ENCODE measurements around the gene HIRA.

HIRA gene

DNA sequence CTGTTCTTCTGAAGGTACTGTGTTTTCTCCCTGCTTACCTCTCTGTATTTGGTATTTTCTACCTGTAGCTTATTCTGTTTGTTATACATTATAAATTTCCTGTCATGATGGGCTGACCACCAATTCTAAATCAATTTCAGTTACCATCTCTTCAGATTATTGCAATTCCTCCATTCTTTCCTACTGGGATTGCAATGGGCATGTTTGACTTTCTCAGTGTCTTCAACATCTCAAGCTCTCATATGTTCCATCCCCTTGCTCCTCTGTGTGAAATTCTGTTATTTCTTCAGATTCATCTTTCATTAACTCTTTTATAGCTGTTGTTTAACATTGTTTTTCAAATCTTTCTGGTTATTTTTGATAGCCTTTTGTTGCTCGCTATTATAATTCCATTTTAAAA is 31.5 kb upstream of the HIRA start:
- no peaks in the 10 kb centered on the region for H3K4me1 ChIP-seq (ENCODE audit: control insufficient read depth, low read length)
- TF ChIP-seq, protein P1, sequence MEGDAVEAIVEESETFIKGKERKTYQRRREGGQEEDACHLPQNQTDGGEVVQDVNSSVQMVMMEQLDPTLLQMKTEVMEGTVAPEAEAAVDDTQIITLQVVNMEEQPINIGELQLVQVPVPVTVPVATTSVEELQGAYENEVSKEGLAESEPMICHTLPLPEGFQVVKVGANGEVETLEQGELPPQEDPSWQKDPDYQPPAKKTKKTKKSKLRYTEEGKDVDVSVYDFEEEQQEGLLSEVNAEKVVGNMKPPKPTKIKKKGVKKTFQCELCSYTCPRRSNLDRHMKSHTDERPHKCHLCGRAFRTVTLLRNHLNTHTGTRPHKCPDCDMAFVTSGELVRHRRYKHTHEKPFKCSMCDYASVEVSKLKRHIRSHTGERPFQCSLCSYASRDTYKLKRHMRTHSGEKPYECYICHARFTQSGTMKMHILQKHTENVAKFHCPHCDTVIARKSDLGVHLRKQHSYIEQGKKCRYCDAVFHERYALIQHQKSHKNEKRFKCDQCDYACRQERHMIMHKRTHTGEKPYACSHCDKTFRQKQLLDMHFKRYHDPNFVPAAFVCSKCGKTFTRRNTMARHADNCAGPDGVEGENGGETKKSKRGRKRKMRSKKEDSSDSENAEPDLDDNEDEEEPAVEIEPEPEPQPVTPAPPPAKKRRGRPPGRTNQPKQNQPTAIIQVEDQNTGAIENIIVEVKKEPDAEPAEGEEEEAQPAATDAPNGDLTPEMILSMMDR (IDR thresholded peaks at IDR 0.05; ENCODE audit: low read depth, low read length, poor library complexity, severe bottlenecking), result no peak
- TF ChIP-seq EZH2phosphoT487 (IDR thresholded peaks at IDR 0.05; ENCODE audit: borderline replicate concordance, low read length), result no peak
- H3K27ac ChIP-seq (ENCODE audit: low read depth, low read length), result no peak overlapping the region
- H3K27me3 ChIP-seq (ENCODE audit: control insufficient read depth, low read length), result no peaks in the 10 kb centered on the region
- H4K20me1 ChIP-seq (ENCODE audit: control insufficient read depth, insufficient read depth, low read depth, low read length), result no peaks in the 10 kb centered on the region
- H3K36me3 ChIP-seq (ENCODE audit: control insufficient read depth, low read length), result peaks cover 72% of the 10 kb centered on the region
- no peak overlapping the region for H3K4me3 ChIP-seq (ENCODE audit: low read length)
- H3K9me3 ChIP-seq (ENCODE audit: control insufficient read depth, insufficient read depth, low read length), result no peaks in the 10 kb centered on the region
- H3K4me2 ChIP-seq (ENCODE audit: low read length), result no peak overlapping the region
- H3F3A ChIP-seq (ENCODE audit: control insufficient read depth, insufficient read depth), result no peaks in the 10 kb centered on the region
- H3K79me2 ChIP-seq (ENCODE audit: control insufficient read depth, low read length), result no peaks in the 10 kb centered on the region
- H3K9me2 ChIP-seq (replicated peaks; ENCODE audit: control insufficient read depth, low read length), result no peaks in the 10 kb centered on the region

DNA sequence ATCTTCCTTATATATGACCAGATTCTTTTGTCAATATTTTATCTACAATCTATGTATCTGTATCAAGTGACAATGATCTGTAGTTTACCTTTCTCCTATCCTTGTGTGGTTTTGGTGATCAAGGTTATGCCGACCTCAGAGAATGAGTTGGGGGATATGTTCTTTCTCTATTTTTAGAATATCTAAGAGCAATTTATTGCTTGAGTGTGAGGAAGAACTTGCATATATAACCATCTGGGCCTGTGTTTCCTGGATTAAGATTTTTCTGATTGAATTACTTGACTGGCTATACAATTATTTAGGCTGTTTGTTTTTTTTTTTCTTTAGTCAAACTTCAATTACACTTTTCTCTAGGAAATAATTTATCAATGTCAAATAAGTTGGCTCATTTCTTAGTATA is 30.0 kb upstream of the HIRA start:
- H3F3A ChIP-seq (ENCODE audit: control insufficient read depth, insufficient read depth), result no peaks in the 10 kb centered on the region

DNA sequence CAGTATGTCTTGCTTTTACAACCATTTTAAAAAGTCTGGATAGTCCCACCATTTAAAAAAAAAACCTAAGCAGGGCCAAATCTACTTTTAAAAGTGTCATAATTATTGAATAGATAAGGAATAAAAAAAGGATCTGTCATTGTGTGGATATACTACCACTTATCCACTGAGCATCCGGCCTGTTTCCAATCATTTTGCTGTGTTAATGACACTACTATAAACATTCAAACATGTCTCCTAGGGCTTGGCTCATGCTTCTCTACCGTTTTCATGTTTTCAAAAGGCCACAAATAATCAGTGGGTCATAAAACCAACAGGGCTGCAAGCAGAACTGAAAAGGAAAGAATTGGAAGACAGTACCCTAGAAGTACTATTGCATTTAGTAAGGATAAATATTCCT is 28.5 kb upstream of the HIRA start:
- Histone ChIP-seq H3F3A (ENCODE audit: control insufficient read depth, insufficient read depth) (no peaks in the 10 kb centered on the region), H4K20me1 (ENCODE audit: control insufficient read depth, insufficient read depth, low read depth, low read length) (no peaks in the 10 kb centered on the region), H3K4me3 (ENCODE audit: low read length) (no peak overlapping the region), H3K27ac (ENCODE audit: low read depth, low read length) (no peak overlapping the region), H3K27me3 (ENCODE audit: control insufficient read depth, low read length) (no peaks in the 10 kb centered on the region), H3K9me2 (replicated peaks; ENCODE audit: control insufficient read depth, low read length) (no peaks in the 10 kb centered on the region), H3K4me1 (ENCODE audit: control insufficient read depth, low read length) (no peaks in the 10 kb centered on the region), H3K36me3 (ENCODE audit: control insufficient read depth, low read length) (peaks cover 72% of the 10 kb centered on the region), H3K4me2 (ENCODE audit: low read length) (no peak overlapping the region), H3K79me2 (ENCODE audit: control insufficient read depth, low read length) (no peaks in the 10 kb centered on the region), H3K9me3 (ENCODE audit: control insufficient read depth, insufficient read depth, low read length) (no peaks in the 10 kb centered on the region)
- TF ChIP-seq, protein P1 (IDR thresholded peaks at IDR 0.05; ENCODE audit: low read depth, low read length, poor library complexity, severe bottlenecking), result no peak
- no peak for TF ChIP-seq EZH2phosphoT487 (IDR thresholded peaks at IDR 0.05; ENCODE audit: borderline replicate concordance, low read length)

More for the DNA sequence above, 30.0 kb upstream of the HIRA start:
- H3K79me2 ChIP-seq (ENCODE audit: control insufficient read depth, low read length), result no peaks in the 10 kb centered on the region
- no peak overlapping the region for H3K27ac ChIP-seq (ENCODE audit: low read depth, low read length)
- no peaks in the 10 kb centered on the region for H3K4me1 ChIP-seq (ENCODE audit: control insufficient read depth, low read length)
- peaks cover 70% of the 10 kb centered on the region for H3K36me3 ChIP-seq (ENCODE audit: control insufficient read depth, low read length)
- no peak overlapping the region for H3K4me3 ChIP-seq (ENCODE audit: low read length)
- no peaks in the 10 kb centered on the region for H4K20me1 ChIP-seq (ENCODE audit: control insufficient read depth, insufficient read depth, low read depth, low read length)
- no peaks in the 10 kb centered on the region for H3K9me2 ChIP-seq (replicated peaks; ENCODE audit: control insufficient read depth, low read length)
- no peak overlapping the region for H3K4me2 ChIP-seq (ENCODE audit: low read length)
- no peaks in the 10 kb centered on the region for H3K27me3 ChIP-seq (ENCODE audit: control insufficient read depth, low read length)
- no peaks in the 10 kb centered on the region for H3K9me3 ChIP-seq (ENCODE audit: control insufficient read depth, insufficient read depth, low read length)
- no peak for TF ChIP-seq EZH2phosphoT487 (IDR thresholded peaks at IDR 0.05; ENCODE audit: borderline replicate concordance, low read length)
- TF ChIP-seq, protein P1 (IDR thresholded peaks at IDR 0.05; ENCODE audit: low read depth, low read length, poor library complexity, severe bottlenecking), result no peak

Measured in DOHH2 (cell line).